HEK293T (cell line): ENCODE measurements around the gene RGL2.

Source experiments
- CTCF ChIA-PET: fragments of 350-600 bp; formaldehyde crosslinking; extraction: SDS; loops from one replicate; lab custom pipeline; 2021; ENCODE audit warnings: antibody characterized with exemption, inconsistent platforms; lab: Yijun Ruan, JAX
- POLR2A ChIA-PET: fragments of 350-600 bp; formaldehyde crosslinking; extraction: SDS; loops from one replicate; lab custom pipeline; 2020; ENCODE audit warnings: antibody characterized with exemption, inconsistent platforms; lab: Yijun Ruan, JAX
- DNase-seq: peaks from one replicate; pipeline ENCODE4 v3.0.0; 2012; ENCODE audit warnings: mixed read lengths; ENCODE audit errors: extremely low spot score
- ARNT ChIP-seq: fragments of 450-650 bp; IDR thresholded peaks from 2 replicates; pipeline ENCODE4 v1.6.1; 2017; ENCODE audit warnings: mild to moderate bottlenecking
- BHLHE40 ChIP-seq: fragments of 450-650 bp; IDR thresholded peaks from 2 replicates; pipeline ENCODE4 v1.6.1; 2016; ENCODE audit warnings: mild to moderate bottlenecking, moderate library complexity, borderline replicate concordance
- CTBP1 ChIP-seq: fragments of 450-650 bp; IDR thresholded peaks from 2 replicates; pipeline ENCODE4 v1.6.1; 2016; ENCODE audit warnings: borderline replicate concordance
- ELF4 ChIP-seq: fragments of 450-650 bp; IDR thresholded peaks from 2 replicates; pipeline ENCODE4 v1.6.1; 2017; ENCODE audit warnings: antibody characterized with exemption
- FOXA1 ChIP-seq: fragments of 450-650 bp; IDR thresholded peaks from 2 replicates; pipeline ENCODE4 v1.6.1; 2016; ENCODE audit warnings: mild to moderate bottlenecking
- FOXK2 ChIP-seq: fragments of 450-650 bp; IDR thresholded peaks from 2 replicates; pipeline ENCODE4 v1.6.1; 2016; ENCODE audit warnings: mild to moderate bottlenecking
- FOXM1 ChIP-seq: fragments of 450-650 bp; IDR thresholded peaks from 2 replicates; pipeline ENCODE4 v1.6.1; 2017; ENCODE audit warnings: mild to moderate bottlenecking, borderline replicate concordance
- HDGF ChIP-seq: fragments of 450-650 bp; IDR thresholded peaks from 2 replicates; pipeline ENCODE4 v1.6.1; 2017; ENCODE audit warnings: antibody characterized with exemption, borderline replicate concordance
- L3MBTL2 ChIP-seq: fragments of 450-650 bp; conservative IDR thresholded peaks from 2 replicates; pipeline ENCODE4 v1.6.1; 2016; ENCODE audit warnings: mild to moderate bottlenecking
- LEF1 ChIP-seq: fragments of 450-650 bp; IDR thresholded peaks from 2 replicates; pipeline ENCODE4 v1.6.1; 2017; ENCODE audit warnings: mild to moderate bottlenecking, borderline replicate concordance
- NFRKB ChIP-seq: fragments of 450-650 bp; IDR thresholded peaks from 2 replicates; pipeline ENCODE4 v1.6.1; 2016; ENCODE audit warnings: mild to moderate bottlenecking, moderate library complexity
- PKNOX1 ChIP-seq: fragments of 450-650 bp; IDR thresholded peaks from 2 replicates; pipeline ENCODE4 v1.6.1; 2016
- SP1 ChIP-seq: fragments of 450-650 bp; IDR thresholded peaks from 2 replicates; pipeline ENCODE4 v1.6.1; 2017
- SUZ12 ChIP-seq: fragments of 450-650 bp; IDR thresholded peaks from 2 replicates; pipeline ENCODE4 v1.6.1; 2016; ENCODE audit warnings: mild to moderate bottlenecking
- TARDBP ChIP-seq: fragments of 450-650 bp; IDR thresholded peaks from 2 replicates; pipeline ENCODE4 v1.6.1; 2016
- ZNF384 ChIP-seq: fragments of 450-650 bp; IDR thresholded peaks from 2 replicates; pipeline ENCODE4 v1.6.1; 2016

RGL2 gene

GRCh38 chr6:33254591-33254990 is 44.2 kb downstream of the RGL2 start:
- CTCF ChIA-PET = interaction anchor here (1.2 kb wide), 1 partner anchor 49 kb away, joined by 3 read pairs; no protein-coding TSS in a partner anchor

GRCh38 chr6:33252759-33253158 is 46.0 kb downstream of the RGL2 start:
- no peak for DNase-seq
- CTCF ChIA-PET = no interaction called here
- TF ChIP-seq TARDBP (no peak), ELF4 (no peak), CTBP1 (no peak), LEF1 (no peak), NFRKB (no peak), SUZ12 (no peak), FOXK2 (no peak), BHLHE40 (no peak), PKNOX1 (no peak), HDGF (no peak), ARNT (no peak), SP1 (no peak), FOXM1 (no peak), L3MBTL2 (no peak), FOXA1 (no peak)
- POLR2A ChIA-PET = interaction anchor here (6.9 kb wide), 1 partner anchor 18 kb away, joined by 54 read pairs; the partner anchor contains the start of genes RPS18 and VPS52

More at GRCh38 chr6:33254591-33254990, 44.2 kb downstream of the RGL2 start:
- POLR2A ChIA-PET = interaction anchor here (1.6 kb wide), 1 partner anchor 17 kb away, joined by 8 read pairs; the partner anchor contains the start of genes RPS18 and VPS52
- no peak for DNase-seq
- TF ChIP-seq ARNT (no peak), FOXM1 (no peak), NFRKB (no peak), SP1 (no peak)

GRCh38 chr6:33251395-33252012 is 47.2 kb downstream of the RGL2 start:
- ChIA-PET CTCF (interaction anchor here (0.6 kb wide), 1 partner anchor 124 kb away, joined by 4 read pairs; no protein-coding TSS in a partner anchor), POLR2A (interaction anchor here (3.9 to 7.2 kb wide), 4 partner anchors 19 to 280 kb away, joined by 25 to 64 read pairs (median 40); partner anchors contain the start of genes HSD17B8, RING1, RPS18 and VPS52)
- TF ChIP-seq TARDBP (no peak), BHLHE40 (no peak), L3MBTL2 (no peak), PKNOX1 (no peak), ZNF384 (no peak), NFRKB (no peak), HDGF (no peak), FOXM1 (no peak), CTBP1 (no peak), FOXK2 (no peak), SP1 (no peak), SUZ12 (no peak)
- DNase-seq = no peak

- no peak for TF ChIP-seq TARDBP
- TF ChIP-seq FOXM1 = no peak
- no peak for TF ChIP-seq SUZ12
- TF ChIP-seq ELF4 = no peak
- TF ChIP-seq L3MBTL2 = no peak
- TF ChIP-seq FOXA1 = no peak
- TF ChIP-seq ZNF384 = no peak
- TF ChIP-seq CTBP1 = no peak
- ChIA-PET POLR2A (interaction anchor here (1.0 to 7.2 kb wide), 8 partner anchors 13 to 279 kb away, joined by 3 to 64 read pairs (median 22); partner anchors contain the start of genes B3GALT4, HSD17B8, RGL2 and RING1), CTCF (interaction anchor here (1.5 kb wide), 1 partner anchor 26 kb away, joined by 3 read pairs; the partner anchor contains the start of gene B3GALT4)
- DNase-seq = no peak
These were observed 48.0 kb downstream of the RGL2 start for GRCh38 chr6:33250731-33251130.

GRCh38 chr6:33249732-33250630 is 48.8 kb downstream of the RGL2 start:
- DNase-seq = no peak
- ChIA-PET POLR2A (interaction anchor here (0.8 to 7.2 kb wide), 21 partner anchors 10 to 278 kb away, joined by 3 to 64 read pairs (median 6); partner anchors contain the start of genes B3GALT4, HSD17B8, RGL2 and RING1), CTCF (interaction anchor here (1.5 to 2.7 kb wide), 2 partner anchors 27 to 125 kb away, joined by 3 to 19 read pairs; partner anchors contain the start of gene B3GALT4)
- no peak for TF ChIP-seq PKNOX1
- no peak for TF ChIP-seq ARNT
- no peak for TF ChIP-seq SP1
- no peak for TF ChIP-seq FOXK2
- no peak; the same call in 1 of the 2 replicates for TF ChIP-seq HDGF
- TF ChIP-seq L3MBTL2 = no peak
- TF ChIP-seq BHLHE40 = no peak
- TF ChIP-seq ZNF384 = no peak
